Spleen (tissue), 11 donors: ENCODE results near the gene WHRN. TPM values are rescaled to one million over a fixed set of nuclear protein-coding genes. Genes with fewer than 3 reads are reported as not detected.

Experiments
- DNase-seq: peaks from one replicate; pipeline ENCODE4 v3.0.0-alpha.2; 2020
- H3K27ac ChIP-seq, 8 donors: fragments of 200-600 bp; sonication (generic) in 7 of 8; 1 replicate in 4 of 8; 2 replicates in 4 of 8; pipeline versions ENCODE4 v1.5.0 to v1.8.0; 2016 to 2021; ENCODE audit warnings: inconsistent platforms in 4 of 8, mild to moderate bottlenecking in 4 of 8, moderate library complexity in 1 of 8
- H3K27me3 ChIP-seq, 7 donors: fragments of 200-600 bp; sonication (generic) in 6 of 7; replicated peaks in 1 of 7; 1 replicate in 4 of 7; 2 replicates in 3 of 7; pipeline versions ENCODE4 v1.5.0 to v1.8.0; 2016 to 2021; ENCODE audit warnings: inconsistent platforms in 3 of 7, mild to moderate bottlenecking in 1 of 7
- H3K36me3 ChIP-seq, 6 donors: fragments of 200-600 bp; sonication (generic) in 5 of 6; 1 replicate in 4 of 6; 2 replicates in 2 of 6; pipeline versions ENCODE4 v1.5.0 to v1.8.0; 2016 to 2021; ENCODE audit warnings: inconsistent platforms in 2 of 6
- H3K4me1 ChIP-seq, 6 donors: fragments of 200-600 bp; sonication (generic) in 5 of 6; 1 replicate in 3 of 6; 2 replicates in 3 of 6; pipeline versions ENCODE4 v1.5.0 to v1.8.0; 2016 to 2021; ENCODE audit warnings: inconsistent platforms in 3 of 6
- H3K4me3 ChIP-seq, 8 donors: fragments of 200-600 bp; sonication (generic) in 7 of 8; 1 replicate in 4 of 8; 2 replicates in 4 of 8; pipeline versions ENCODE4 v1.5.0 to v1.8.0; 2016 to 2021; ENCODE audit warnings: inconsistent platforms in 4 of 8, mild to moderate bottlenecking in 4 of 8, moderate library complexity in 2 of 8
- H3K9me3 ChIP-seq, 8 donors: fragments of 200-600 bp; sonication (generic) in 7 of 8; 1 replicate in 4 of 8; 2 replicates in 4 of 8; pipeline versions ENCODE4 v1.5.0 to v1.8.0; 2016 to 2021; ENCODE audit warnings: inconsistent platforms in 4 of 8
- POLR2A ChIP-seq, 3 donors: fragments of 450-650 bp; IDR thresholded peaks; one replicate each; pipeline ENCODE4 v1.5.1; 2017; ENCODE audit warnings: antibody characterized with exemption in 3 of 3, mild to moderate bottlenecking in 1 of 3
- POLR2AphosphoS5 ChIP-seq, 3 donors: sonication (generic); formaldehyde crosslinking; IDR thresholded peaks; one replicate each; pipeline ENCODE4 v1.5.1; 2017; ENCODE audit warnings: antibody characterized with exemption in 3 of 3
- WGBS, 5 donors: extraction: QIAGEN DNeasy Blood & Tissue Kit in 3 of 5; methylation state at CpG; one replicate each; pipeline versions ENCODE4 v1.1.5 to v1.1.7; 2013 to 2018; 5-methylcytosine and 5-hydroxymethylcytosine counted together
- intact Hi-C: fragments of 100-400 bp; cut with DNase I; formaldehyde crosslinking; loops from one replicate; pipeline ENCODE4 v1.15.0; 2023; ENCODE audit warnings: low total_unique reads
- polyA plus RNA-seq, 3 donors: library from polyadenylated mRNA; stranded (reverse); fragments of 200-250 nt; gene quantifications; one replicate each; pipeline ENCODE4 v1.2.1, GENCODE V29; 2013
- total RNA-seq, 7 donors: library from RNA; depleted of rRNA in 3 of 7; stranded (reverse); fragments of >200 nt in 3 of 7; fragmentation: NEBNext Ultra II Directional in 4 of 7; extraction: Animal tissue kit (Norgen Biotek cat#: 25700) in 4 of 7; gene quantifications; one replicate each; pipeline versions ENCODE4 v1.1.0 to v1.2.1, GENCODE V29; 2016 to 2021
- TF ChIP-seq, protein P1 (sequence below), 11 experiments: fragments of 200-600 bp in 7 of 11; fragments of 450-650 bp in 4 of 11; sonication (generic) in 4 of 11; IDR thresholded peaks in 8 of 11; conservative IDR thresholded peaks in 3 of 11; 1 replicate in 7 of 11; 2 replicates in 4 of 11; pipeline versions ENCODE4 v1.4.0 to v1.8.0; 2016 to 2021; ENCODE audit warnings: antibody characterized with exemption in 11 of 11, inconsistent platforms in 4 of 11, mild to moderate bottlenecking in 1 of 11
- donor health status: healthy with polysubstance abuse.
- donor health status: DM: no; HTN: no; CAD: no; lungs with moderate emphysema.
- donor health status: DM: no; HTN: no; CAD: no.
- donor health status: Bipolar disorder and iron deficiency.
- donor health status: healthy.
- donor health status: DM: no; HTN: no; CAD: no.
- donor health status: DM: yes; HTN: yes; CAD: no.

WHRN gene
- total and polyA plus RNA-seq, 10 donors, result 3.7 to 51.6 (median 26.8) TPM

DNA sequence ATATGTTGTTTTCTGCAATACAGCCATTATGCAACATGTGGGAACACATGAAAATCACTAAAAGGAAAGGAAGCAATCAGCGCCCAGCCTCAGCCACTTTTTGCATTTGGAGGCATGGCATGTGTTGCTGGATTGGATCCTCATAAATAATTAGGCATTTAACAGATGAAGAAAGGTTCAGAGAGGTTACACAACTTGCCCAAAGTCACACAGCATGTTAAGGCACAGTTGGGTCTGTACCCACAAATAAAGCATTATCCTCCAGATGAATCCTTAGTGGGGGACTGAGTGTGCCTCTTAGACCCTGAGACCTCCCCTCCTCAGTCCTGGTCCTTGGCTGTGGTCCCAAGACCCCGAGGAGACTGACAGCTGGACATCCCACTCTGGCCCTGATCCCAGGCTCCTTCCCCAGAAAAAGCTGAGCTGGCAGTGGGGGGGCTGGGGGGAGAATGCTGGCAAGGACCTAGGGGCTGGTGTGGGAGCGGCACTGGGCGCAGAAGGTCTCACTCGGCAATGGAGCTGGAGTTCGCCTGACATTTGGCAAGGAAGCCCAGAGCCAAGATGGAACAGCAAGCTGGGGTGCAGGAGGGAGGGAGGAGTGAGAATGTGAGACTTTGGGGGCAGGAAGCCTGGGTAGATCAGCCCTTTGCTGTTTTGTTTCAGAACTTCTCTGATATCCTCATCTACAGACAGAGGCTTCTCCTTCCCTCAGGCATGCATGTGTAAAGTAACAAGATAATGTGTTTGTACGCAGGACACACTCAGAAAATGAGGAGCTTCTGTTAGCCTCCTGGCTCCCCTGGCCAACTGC, 110.5 kb downstream of the WHRN start:
- TF ChIP-seq POLR2AphosphoS5 (IDR thresholded peaks at IDR 0.05), result peak in 2 of 3 donors; percentile 40 to 51
- TF ChIP-seq, protein P1, sequence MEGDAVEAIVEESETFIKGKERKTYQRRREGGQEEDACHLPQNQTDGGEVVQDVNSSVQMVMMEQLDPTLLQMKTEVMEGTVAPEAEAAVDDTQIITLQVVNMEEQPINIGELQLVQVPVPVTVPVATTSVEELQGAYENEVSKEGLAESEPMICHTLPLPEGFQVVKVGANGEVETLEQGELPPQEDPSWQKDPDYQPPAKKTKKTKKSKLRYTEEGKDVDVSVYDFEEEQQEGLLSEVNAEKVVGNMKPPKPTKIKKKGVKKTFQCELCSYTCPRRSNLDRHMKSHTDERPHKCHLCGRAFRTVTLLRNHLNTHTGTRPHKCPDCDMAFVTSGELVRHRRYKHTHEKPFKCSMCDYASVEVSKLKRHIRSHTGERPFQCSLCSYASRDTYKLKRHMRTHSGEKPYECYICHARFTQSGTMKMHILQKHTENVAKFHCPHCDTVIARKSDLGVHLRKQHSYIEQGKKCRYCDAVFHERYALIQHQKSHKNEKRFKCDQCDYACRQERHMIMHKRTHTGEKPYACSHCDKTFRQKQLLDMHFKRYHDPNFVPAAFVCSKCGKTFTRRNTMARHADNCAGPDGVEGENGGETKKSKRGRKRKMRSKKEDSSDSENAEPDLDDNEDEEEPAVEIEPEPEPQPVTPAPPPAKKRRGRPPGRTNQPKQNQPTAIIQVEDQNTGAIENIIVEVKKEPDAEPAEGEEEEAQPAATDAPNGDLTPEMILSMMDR (IDR thresholded peaks at IDR 0.05 in 8 of 11, conservative IDR thresholded peaks at IDR 0.05 in 3 of 11), result no peak
- TF ChIP-seq POLR2A (IDR thresholded peaks at IDR 0.05), result no peak
- Histone ChIP-seq H3K27me3 (no peaks in the 10 kb centered on the region), H3K36me3 (peaks cover 0 to 49% (median 0%) of the 10 kb centered on the region in 6 donors), H3K9me3 (no peaks in the 10 kb centered on the region), H3K27ac (peak overlapping the region; percentile 39 to 99 (median 68)), H3K4me1 (peaks cover 70 to 95% (median 84%) of the 10 kb centered on the region in 6 donors), H3K4me3 (peak overlapping the region in 1 of 8 donors; percentile 23)
- intact Hi-C loops, result loop anchor here (10.0 kb wide), 1 partner anchor 50 kb away; no protein-coding TSS in a partner anchor
- no peak for DNase-seq
- 40 to 67% (median 56%) methylated on average over 7 of the region's 7 CpGs for WGBS, 5 donors

DNA sequence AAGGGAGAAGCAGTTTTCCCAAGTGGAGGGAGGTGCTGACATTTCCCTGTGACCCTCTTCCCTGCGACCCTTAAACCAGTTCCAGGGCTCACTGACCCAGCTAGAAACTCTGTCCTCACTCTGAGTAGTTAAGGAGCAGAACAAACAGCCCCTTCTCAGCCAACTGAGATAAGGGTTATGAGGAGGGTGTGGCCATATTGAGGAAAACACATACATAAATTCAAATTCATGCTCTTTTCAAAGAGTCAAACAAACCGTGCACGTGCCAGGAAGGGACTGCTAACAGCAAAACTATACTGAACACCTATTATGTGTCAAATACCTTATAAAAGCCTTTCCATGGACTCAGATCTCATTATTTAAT, 112.5 kb downstream of the WHRN start:
- no peaks in the 10 kb centered on the region for H3K27me3 ChIP-seq
- no peaks in the 10 kb centered on the region for H3K9me3 ChIP-seq
- peaks cover 86 to 100% (median 98%) of the 10 kb centered on the region in 6 donors for H3K4me1 ChIP-seq
- DNase-seq, result no peak
- H3K27ac ChIP-seq, result peak overlapping the region; percentile 54 to 99 (median 78)
- WGBS, 5 donors, result 31 to 54% (median 38%) methylated on average over 3 of the region's 3 CpGs
- no peak overlapping the region for H3K4me3 ChIP-seq
- peak in 1 of 3 donors; percentile 2 for TF ChIP-seq POLR2AphosphoS5 (IDR thresholded peaks at IDR 0.05)
- TF ChIP-seq, protein P1 (IDR thresholded peaks at IDR 0.05 in 8 of 11, conservative IDR thresholded peaks at IDR 0.05 in 3 of 11), result no peak
- intact Hi-C loops, result loop anchor here (10.0 kb wide), 1 partner anchor 48 kb away; no protein-coding TSS in a partner anchor
- H3K36me3 ChIP-seq, result peaks cover 0 to 57% (median 0%) of the 10 kb centered on the region in 6 donors

DNA sequence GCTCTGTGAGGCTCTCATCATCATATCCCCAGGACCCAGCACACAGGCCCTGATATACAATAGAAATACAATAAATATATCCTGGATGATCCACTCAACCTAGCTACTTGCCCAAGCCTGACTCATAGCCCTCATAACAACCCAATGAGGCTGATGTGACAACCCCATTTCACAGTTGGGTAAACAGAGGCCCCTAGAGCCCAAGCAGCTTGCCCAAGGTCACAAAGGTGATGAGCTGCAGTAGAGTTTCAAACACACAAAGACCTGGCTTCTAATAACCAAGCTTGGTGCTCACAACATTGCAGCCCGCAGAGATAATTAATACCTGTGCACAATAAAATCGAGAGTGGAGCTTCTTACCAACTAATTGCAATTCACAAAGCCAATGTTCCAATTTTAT, 114.3 kb downstream of the WHRN start:
- intact Hi-C loops, result loop anchor here (10.0 kb wide), 1 partner anchor 46 kb away; no protein-coding TSS in a partner anchor
- DNase-seq, result no peak
- Histone ChIP-seq H3K9me3 (no peaks in the 10 kb centered on the region), H3K36me3 (peaks cover 0 to 49% (median 0%) of the 10 kb centered on the region in 6 donors), H3K4me3 (no peak overlapping the region), H3K27ac (peak overlapping the region in 7 of 8 donors; percentile 55 to 99 (median 96)), H3K4me1 (peaks cover 71 to 98% (median 90%) of the 10 kb centered on the region in 6 donors), H3K27me3 (no peaks in the 10 kb centered on the region)
- 57 to 91% (median 80%) methylated on average over 2 of the region's 2 CpGs for WGBS, 5 donors
- TF ChIP-seq POLR2AphosphoS5 (IDR thresholded peaks at IDR 0.05) (no peak), POLR2A (IDR thresholded peaks at IDR 0.05) (no peak)
- TF ChIP-seq, protein P1 (IDR thresholded peaks at IDR 0.05 in 8 of 11, conservative IDR thresholded peaks at IDR 0.05 in 3 of 11), result no peak
